Fibroblast of upper back skin (primary cell): ENCODE results near the gene HIGD2B.
"Not testable (repeated sequence)": the region's sequence is repeated elsewhere in the genome, so short reads cannot be mapped to it uniquely, and the experiment has no call there.

Experiments
- DNase-seq: peaks from one replicate; pipeline ENCODE4 v3.0.0-alpha.2; 2013

The HIGD2B gene, protein sequence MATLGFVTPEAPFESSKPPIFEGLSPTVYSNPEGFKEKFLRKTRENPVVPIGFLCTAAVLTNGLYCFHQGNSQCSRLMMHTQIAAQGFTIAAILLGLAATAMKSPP

DNA sequence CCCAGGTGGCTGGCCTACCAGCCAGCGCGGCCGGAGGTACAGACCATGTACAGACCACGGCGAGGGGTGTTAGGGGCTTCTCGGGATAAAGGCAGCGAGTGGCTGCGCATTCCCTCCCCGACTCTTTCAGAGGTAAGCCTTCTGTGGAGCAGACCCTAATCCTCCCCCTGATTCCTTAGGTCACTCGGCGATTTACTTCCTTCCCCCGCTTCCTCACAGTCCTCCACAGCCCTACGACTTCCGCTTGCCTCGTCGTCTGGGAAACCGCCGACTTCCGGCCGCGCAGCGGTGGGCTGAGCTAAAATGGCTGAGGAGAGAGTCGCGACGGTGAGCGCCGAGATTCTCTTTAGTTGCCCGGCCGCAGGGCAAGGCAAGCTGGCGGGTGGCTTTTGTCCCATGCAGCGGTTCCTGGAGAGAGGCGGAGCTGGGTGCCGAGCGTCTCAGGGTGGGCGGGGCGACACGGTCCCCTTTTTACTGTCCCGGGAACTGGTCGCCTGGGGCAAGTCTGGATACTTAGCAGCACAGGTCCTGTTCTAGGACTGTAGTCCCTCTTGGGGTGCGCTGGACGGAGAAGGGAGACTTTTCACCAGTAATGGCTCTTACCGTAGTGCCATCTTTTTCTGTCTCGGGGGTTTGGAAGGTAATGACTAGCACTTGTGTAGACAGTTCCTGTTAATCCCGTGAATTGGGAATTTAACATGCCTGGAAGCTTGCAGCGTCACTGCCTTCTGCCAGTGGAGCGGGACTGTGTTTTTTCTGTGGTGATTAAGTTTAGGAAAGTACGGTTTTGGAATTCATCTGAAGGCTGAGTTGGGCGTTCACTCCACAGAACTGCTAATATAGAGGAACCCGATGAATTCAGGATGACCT is at the start of gene HIGD2B, which contains the start of gene BBS4:
Gene HIGD2B, minus strand, starts transcription at position 258 of the 870 bp plus-strand sequence. CDS start 9,808 bp downstream, outside the sequence.
Gene BBS4, plus strand, starts transcription at position 283 of the 870 bp plus-strand sequence. Its CDS starts 21 bp downstream, at position 304.
- DNase-seq = peak; percentile 81

DNA sequence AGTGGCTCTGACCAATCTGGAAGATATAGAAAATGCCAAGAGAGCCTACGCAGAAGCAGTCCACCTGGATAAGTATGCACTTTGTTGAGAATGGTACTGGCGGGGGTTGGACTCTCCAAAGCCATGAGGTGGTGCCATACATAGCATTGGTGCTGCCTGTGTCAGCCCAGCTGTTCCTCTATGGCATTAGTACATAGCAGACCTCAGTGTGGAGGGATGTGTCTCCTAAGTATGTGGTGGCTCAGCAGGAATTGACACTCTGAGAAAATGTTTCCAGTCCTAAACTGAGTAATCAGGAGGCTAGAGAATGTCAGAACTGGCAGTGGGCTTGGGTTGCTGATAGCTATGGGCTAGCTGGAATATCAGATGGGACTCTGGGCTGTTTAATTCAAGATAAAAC is 49.1 kb upstream of the HIGD2B start:
- DNase-seq = no peak

DNA sequence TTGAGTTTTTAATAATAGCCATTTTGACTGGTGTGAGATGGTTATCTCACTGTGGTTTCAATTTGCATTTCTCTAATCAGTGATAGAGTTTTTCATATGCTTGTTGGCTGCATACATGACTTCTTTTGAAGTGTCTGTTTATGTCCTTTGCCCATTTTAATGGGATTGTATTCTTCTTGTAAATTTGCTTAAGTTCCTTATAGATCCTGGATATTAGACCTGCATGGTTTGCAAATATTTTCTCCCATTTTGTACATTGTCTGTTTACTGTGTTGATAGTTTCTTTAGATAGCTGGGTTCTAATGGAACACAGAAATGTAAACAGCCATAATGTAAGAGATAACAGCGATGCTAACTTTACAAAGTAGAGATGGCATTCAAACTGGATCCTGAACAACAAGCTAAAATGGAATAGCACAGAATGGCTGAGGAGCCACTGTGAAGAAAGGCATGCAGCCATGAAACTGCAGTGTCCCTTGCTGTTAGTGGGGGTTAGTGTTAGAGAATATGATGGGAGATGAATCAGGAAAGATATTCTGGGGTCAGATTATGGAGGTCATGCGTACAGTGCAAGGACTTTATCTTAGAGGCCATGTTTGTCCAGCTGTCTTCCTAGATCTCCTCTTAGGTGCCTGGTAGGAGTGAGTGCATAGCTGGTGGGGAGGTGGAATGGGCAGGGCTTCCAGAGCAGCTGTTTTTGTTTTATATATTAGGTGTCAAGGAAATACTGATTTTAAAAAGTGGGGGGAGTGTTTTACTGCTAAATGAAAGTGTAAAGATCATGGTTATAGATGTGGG is 48.2 kb upstream of the HIGD2B start:
- no peak for DNase-seq

DNA sequence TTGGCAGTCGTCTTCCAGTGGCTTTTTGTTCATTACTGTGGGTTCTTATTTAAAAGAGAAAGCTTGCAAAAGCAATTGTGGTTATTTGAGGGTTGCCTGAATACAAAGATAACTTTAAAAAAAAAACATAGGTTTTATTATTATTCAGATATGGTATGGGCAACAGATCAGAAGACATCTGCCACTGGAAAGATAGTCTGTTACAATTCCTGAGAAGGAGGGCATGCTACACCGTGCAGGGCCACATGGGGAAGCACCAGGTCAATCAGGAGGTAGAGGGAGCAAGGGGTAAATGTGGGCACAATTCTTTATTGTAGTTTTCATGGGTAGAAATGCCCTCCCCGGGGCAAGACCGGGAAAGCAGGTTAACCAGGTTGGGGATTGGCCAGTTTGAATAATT is 46.5 kb upstream of the HIGD2B start:
- DNase-seq = no peak

DNA sequence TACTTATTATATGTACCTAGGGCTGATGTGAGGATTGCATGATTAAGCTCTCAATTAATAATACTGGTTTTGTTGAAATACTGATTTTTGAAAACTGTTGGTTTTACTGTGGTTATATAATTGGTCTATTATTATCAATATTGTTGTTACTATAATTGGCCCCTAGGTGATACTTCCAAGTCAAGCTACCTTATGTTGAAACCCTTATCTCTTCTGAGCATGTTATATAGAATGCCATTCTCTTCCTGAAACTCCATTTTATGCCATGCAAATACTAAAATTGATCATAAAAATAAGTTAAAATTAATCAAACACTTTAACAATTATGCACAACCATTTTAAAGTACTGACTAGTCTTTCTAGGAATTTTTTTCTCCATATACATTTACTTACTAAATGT is 46.1 kb upstream of the HIGD2B start:
- DNase-seq = no peak

DNA sequence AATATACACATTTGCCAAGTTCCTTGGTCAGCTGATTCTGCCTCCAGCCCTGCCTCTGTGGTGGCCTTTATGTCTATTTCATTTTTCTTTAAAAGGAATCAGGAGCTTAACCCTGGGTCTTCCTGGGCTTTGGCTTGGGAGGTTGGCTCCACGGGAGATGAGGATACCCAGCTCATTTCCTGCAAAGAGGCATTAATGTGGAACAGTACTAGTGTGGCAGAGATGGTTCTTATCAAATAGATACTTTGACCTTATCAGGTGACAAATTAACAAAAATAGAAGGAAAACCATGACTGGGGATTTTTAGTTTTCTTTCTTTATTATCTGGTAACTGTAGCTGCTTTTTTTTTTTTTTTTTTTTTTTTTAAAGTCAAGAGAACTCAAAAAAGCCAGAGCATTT is 42.8 kb upstream of the HIGD2B start:
- no peak for DNase-seq

DNA sequence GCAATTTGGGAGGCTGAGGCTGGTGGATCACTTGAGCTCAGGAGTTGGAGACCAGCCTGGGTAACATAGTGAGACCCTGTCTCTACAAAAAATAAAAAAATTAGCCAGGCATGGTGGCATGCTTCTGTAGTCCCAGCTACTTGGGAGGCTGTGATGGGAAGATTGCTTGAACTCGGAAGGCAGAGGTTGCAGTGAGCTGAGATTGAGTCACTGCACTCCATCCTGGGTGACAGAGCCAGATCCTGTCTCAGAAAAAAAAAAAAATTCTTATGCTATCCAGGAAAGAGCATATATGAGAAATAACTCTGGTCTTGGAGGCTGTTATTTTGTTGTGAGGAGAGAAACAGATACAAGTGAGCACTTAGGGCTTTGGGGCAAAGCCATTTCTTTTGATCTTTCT is 42.3 kb upstream of the HIGD2B start:
- DNase-seq = not testable (repeated sequence)

DNA sequence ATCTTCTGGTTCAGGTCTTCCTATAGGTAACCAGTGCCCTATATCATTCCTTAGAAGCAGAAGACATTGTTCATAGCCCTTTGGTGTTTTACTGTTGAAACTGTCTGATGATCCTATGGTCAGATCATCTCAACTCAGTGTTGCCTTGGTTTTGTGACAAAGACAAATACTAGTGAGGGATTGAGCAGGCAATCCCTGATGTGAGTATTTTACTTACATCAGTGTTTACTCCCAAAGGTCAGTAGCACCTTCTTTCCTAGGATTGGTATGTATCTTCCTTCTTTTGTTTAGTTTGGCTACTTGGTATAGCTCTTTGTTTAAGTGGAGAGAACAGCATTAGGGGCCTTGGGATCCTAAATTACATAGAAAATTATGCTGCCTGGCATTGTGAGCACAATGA is 41.2 kb upstream of the HIGD2B start:
- no peak for DNase-seq

DNA sequence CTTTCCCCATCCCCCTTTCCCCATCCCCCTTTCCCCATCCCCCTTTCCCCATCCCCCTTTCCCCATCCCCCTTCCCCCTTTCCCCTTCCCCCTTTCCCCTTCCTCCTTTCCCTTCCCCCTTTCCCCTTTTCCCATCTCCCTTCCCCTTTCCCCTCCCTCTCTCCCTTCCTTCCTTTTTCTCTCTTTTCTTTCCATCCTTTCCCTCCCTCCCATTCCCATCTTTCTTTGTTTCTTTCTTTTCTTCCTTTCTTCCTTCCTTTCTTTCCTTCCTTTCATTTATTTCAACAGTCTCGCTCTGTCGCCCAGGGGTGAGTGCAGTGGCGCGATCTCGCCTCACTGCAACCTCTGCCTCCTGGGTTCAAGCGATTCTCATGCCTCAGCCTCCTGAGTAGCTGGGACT is 39.9 kb upstream of the HIGD2B start:
- DNase-seq = not testable (repeated sequence)

DNA sequence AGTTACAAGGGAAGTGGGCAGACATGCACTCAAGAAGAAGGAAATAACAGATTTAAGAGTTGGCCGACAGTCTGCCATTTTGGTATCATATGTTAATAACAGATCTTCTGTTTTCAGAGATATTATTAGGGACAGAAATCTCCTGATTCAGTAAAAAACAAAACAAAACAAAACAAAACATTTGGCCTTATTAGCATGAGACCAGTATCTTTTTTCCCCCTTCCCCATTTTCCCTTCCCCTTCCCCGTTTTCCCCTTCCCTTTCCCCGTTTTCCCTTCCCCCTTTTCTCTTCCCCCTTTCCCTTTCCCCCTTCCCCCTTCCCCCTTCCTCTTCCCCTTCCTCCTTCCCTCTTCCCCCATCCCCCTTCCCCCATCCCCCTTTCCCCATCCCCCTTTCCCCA is 39.5 kb upstream of the HIGD2B start:
- no peak for DNase-seq

DNA sequence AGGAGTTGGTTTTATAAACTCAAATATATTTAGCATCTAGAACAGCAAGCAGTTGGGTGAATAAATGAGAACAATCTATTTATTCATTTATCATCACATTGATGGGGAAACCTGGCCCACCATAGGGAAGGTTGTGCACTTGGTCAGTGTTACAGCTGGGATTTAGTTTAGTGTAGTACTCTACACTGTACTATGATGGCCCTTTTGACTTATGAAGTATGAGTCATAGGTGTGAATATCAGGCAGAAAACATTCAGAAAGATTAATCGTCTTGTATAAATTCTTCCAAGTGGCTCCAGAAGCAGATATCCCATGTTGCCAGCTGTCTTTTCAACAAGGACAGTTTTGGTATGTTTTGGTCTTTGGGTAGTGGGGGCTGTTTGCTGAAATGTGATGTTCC is 38.0 kb upstream of the HIGD2B start:
- DNase-seq = no peak

DNA sequence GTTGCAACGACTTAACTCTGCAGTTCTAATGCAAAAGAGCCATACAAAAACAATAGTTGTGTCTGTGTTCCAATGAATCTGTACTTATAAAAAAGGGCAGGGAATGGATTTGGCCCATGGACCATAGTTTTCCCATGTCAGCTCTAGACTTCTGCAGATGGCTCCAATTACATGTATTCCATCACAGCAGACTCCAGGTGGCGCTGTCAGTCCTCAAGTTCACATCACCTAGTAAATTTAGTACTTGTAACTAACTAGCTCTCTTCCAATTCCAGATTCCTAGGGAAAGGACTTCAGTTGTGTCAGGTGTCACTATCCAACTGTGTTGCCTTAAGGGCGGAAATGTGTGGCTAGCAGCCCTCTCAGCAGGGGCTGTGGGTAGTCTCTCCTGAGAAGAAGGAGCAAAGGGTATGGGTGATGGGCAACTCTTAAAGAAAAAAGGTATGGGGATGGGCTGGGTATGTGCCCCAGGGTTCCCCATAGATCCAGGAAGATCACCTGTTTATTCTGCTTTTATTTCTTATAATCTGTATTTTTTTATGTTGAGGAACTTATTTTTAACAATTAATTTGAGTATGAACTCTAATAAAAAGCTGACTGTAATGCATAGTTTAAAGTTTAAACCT is 36.2 kb upstream of the HIGD2B start:
- peak; percentile 75 for DNase-seq

DNA sequence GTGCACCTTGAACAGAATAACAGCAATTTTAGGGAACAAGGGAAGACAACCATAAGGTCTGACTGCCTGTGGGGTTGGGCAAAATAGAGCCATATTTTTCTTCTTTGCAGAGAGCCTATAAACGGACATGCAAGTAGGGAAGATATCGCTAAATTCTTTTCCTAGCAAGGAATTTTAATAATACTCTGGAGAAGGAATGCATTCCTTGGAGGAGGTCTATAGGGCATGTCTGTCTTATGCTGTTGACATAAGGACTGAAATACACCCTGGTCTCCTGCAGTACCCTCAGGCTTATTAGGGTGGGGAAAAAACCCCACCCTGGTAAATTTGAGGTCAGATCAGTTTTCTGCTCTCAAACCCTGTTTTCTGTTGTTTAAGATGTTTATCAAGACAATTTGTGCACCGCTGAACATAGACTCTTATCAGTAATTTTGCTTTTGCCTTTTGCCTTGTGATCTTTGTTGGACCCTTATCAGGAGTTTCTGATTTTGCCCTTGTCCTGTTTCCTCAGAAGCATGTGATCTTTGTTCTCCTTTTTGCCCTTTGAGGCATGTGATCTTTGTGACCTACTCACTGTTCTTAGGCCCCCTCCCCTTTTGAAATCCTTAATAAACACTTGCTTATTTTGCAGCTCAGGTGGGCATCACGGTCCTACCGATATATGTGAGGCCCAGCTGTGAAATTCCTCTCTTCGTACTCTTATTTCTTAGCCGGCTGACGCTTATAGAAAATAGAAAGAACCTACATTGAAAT is 22.7 kb upstream of the HIGD2B start:
- peak; percentile 23 for DNase-seq

DNA sequence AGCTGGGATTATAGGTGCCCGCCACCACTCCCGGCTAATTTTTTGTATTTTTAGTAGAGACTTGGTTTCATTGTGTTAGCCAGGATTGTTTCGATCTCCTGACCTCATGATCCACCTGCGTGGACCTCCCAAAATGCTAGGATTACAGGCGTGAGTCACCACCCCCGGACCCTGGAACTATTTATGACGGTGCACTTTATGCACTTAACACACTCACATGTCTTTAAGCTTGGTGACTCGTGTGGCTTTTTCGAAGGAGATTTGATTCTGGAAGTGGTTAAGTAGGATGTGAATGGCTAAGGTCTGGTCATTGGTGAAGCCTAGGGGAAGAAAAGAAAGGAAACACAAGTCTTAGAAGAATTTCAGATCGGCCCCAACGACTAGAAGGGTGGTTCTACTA is 20.3 kb upstream of the HIGD2B start:
- peak; percentile 42 for DNase-seq

DNA sequence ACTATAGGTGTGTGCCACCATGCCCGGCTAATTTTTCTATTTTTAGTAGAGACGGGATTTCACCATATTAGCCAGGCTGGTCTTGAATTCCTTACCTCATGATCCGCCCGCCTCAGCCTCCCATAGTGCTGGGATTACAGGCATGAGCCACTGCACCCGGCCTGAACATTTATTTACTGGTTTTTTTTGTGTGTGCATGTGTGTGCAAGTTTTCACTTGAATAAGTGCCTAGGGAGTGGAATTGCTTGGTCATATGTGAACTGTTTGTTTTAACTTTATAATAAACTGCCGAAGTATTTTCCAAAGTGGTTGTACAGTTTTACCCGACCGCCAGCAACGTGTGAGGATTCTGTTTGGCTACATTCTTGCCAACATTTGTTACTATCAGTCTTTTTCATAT is 14.1 kb upstream of the HIGD2B start:
- DNase-seq = no peak

DNA sequence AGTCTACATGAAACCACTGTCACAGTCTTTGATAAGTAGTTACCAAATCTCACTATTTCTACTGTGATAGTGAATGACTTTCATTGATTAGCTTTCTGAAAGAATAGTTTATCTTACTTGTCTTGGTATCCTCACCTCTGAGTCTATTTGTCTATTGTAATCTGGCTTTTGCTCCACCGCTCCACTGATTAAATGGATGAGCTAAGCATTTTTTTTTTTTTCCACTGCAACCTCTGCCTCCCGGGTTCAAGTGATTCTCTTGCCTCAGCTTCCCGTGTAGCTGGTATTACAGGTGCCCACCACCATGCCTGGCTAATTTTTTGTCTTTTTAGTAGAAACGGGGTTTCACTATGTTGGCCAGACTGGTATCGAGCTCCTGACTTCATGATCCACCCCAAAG is 13.0 kb upstream of the HIGD2B start:
- DNase-seq = no peak

DNA sequence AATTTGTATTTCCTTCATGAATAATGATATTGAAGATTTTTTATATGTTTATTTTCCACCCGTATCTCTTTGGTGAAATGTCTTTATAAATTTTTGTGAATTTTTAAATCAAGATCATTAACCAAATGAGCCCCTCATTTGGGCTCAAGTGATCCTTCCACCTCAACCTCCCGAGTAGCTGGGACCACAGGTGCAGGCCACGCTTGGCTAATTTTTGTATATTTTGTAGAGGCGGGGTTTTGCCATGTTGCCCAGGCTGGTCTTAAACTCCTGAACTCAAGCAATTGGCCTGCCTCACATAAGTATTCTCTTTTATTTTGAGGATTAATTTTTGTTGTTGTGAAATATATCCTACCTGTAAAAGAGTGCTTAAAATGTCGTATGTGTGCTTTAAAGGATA is 5.0 kb upstream of the HIGD2B start:
- no peak for DNase-seq

DNA sequence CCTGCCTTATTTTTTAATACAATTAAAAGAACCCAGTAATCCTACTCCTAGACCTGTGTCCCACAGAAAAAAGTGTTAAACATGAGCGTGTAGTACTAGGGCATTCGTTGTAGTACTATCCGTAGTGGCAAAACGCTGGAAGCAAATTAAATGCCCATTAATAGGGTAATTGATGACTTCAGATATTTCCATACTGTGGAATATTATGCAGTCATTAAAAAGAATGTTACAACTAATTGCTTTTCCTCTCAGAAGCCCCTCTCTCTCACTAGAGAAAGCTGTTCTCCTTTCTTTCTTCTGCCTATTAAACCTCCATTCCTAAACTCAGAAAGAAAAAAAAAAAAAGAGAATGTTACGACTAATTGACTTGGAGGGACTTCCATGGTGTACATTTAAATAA is 2.7 kb upstream of the HIGD2B start:
- DNase-seq = no peak

DNA sequence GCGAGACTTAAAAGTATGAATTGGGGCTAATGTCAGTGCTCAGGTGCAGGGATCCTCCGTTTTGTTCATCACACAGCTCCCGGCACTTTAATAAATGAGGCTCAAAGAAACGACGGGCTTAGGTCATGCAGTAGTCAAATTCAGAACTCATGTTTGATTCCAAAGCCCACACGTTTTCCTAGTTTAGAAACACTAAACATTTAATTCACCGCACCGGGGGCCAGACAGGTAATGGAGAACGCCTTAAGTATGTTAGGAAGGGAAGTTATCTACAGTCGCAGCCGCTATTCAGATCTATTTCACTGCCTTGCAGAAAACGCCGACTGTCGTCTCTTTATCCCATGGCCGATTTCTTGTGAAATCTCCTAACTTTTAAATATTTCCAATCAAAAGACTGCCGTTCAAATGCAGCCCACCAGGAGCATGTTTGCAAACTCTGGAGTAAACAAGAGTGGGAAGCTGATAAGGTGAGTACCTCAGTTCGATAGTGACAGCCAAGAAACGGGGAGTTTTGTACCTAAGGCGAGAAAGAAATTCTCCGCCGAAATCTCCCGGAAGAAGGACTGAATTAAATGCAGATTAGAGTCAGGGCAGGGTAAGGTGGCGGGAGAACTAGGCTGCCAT is 569 bp downstream of the HIGD2B start:
- no peak for DNase-seq

DNA sequence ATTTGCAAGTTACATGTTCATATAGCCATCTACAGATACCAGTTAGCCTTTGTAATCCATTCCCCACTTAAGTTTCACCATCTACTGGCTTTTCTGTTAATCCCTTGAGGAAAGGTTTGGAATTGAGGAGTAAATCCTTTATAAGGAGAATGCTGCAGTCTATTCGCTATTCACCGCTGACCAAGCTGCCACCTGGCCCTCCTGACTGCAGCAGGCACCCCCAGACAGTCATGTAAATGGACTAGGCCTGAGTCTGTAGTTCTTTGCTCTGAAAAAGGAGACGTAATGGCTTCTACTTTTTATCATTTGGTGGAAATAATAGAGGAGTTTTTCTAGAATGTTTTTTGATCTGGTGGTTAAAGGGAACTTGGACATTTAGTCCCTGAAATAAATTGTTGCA is 3.2 kb downstream of the HIGD2B start:
- no peak for DNase-seq

DNA sequence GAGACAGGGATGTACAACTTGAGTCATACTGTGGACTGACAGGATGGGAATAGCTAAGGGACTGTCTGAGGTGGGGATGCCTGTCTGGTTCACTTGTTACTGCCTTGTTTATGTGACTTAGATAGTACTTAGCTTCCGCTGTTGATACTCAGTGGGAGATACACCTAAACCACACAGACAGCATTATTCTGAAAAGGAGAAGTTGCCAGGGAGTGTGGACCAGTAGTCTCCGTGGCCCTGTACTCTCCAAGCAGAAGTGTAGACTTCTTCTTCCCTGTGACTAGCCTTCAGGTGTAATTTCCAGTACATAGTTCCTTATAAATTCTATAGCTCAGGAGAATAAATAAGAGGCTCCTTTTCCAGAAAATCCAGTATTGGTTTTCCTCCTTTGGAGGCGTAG is 5.1 kb downstream of the HIGD2B start:
- no peak for DNase-seq

DNA sequence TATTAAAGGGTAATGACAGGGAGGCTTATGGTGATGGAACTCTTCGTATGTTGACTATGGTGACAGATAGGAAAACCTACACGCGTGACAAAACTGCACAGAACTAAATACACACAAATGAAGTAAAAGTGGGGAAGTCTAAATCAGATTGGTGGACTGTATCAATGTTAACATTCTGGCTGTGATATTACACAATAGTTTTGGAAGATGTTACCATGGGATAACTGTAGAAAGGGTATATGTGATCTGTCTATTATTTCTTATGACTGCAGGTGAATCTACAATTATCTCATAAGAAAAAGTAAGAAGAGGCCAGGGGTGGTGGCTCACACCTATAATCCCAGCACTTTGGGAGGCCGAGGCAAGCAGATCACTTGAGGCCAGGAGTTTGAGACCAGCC is 9.1 kb downstream of the HIGD2B start:
- no peak for DNase-seq
